GM13976 (cell line): ENCODE measurements around the gene CLIP3.

Source experiments
- DNase-seq: peaks from one replicate; pipeline ENCODE4 v3.0.0; 2012; ENCODE audit warnings: low spot score
- CTCF ChIP-seq: IDR thresholded peaks from 2 replicates; pipeline ENCODE4 v1.5.1; 2012; ENCODE audit warnings: borderline replicate concordance, mild to moderate bottlenecking; ENCODE audit not compliant: insufficient read depth; ENCODE audit errors: extremely low read depth, missing control alignments, control extremely low read depth
- in situ Hi-C: fragments of 300-500 bp; cut with MboI; formaldehyde crosslinking; loops from one replicate; pipeline ENCODE4 v1.12.0; 2022; ENCODE audit warnings: low sequenced_read_pairs, mixed read lengths, inconsistent platforms; ENCODE audit not compliant: unreplicated experiment

CLIP3 gene

GRCh38 chr19:36006955-36007354, 25.7 kb downstream of the CLIP3 start:
- no peak for DNase-seq
- TF ChIP-seq CTCF = no peak
- in situ Hi-C loops = no loop called here

GRCh38 chr19:36003284-36003683, 29.4 kb downstream of the CLIP3 start:
- DNase-seq = no peak
- TF ChIP-seq CTCF = no peak
- in situ Hi-C loops = no loop called here

- in situ Hi-C loops = no loop called here
- no peak for TF ChIP-seq CTCF
- no peak for DNase-seq
These were observed 31.1 kb downstream of the CLIP3 start for GRCh38 chr19:36001605-36002004.

GRCh38 chr19:35996777-35997176, 35.9 kb downstream of the CLIP3 start:
- in situ Hi-C loops = no loop called here
- no peak for DNase-seq
- no peak for TF ChIP-seq CTCF

- no peak for TF ChIP-seq CTCF
- peak; percentile 99 for DNase-seq
- in situ Hi-C loops = no loop called here
These were observed 37.4 kb downstream of the CLIP3 start, which contains the start of gene SDHAF1 for GRCh38 chr19:35995048-35995993. SDHAF1 (plus strand) TSS chr19:35995188; CDS start chr19:35995275, 87 bp downstream.

- in situ Hi-C loops = no loop called here
These were observed 38.6 kb downstream of the CLIP3 start for GRCh38 chr19:35993923-35994598.

More at GRCh38 chr19:35993923-35994598, 38.6 kb downstream of the CLIP3 start:
- peak; percentile 64 for DNase-seq
- TF ChIP-seq CTCF = peak; percentile 19
